Endothelial cell of umbilical vein (primary cell): ENCODE data around the gene SNX3. TPM values are rescaled to one million over a fixed set of nuclear protein-coding genes. Genes with fewer than 3 reads are reported as not detected.

Source experiments
- BruUV-seq: library from RNA; stranded (reverse); fragments of 400-500 nt; replicated peaks from 2 replicates; lab custom pipeline; 2021; lab: Mats Ljungman, UMichigan
- CTCF ChIA-PET: fragments of 300-600, 350-600 bp; sonication (Branson Sonifier 250); formaldehyde crosslinking; loops from one replicate; lab custom pipeline; 2021; ENCODE audit warnings: antibody characterized with exemption, inconsistent platforms; lab: Charles Lee
- POLR2A ChIA-PET: fragments of 300-600, 350-600 bp; sonication (Branson Sonifier 250); formaldehyde crosslinking; loops from one replicate; lab custom pipeline; 2021; ENCODE audit warnings: antibody characterized with exemption, inconsistent platforms; lab: Charles Lee
- DNase-seq: peaks from one replicate; pipeline ENCODE4 v3.0.0-alpha.2; 2011; ENCODE audit warnings: low read depth, low spot score
- FAIRE-seq: peaks from 2 replicates; lab custom pipeline; 2011; peaks lifted over from hg19 to GRCh38; lab: Jason Lieb, UNC
- H2AFZ ChIP-seq: 2 replicates; pipeline ENCODE4 v1.6.0; 2012; ENCODE audit warnings: low read depth, low read length, control low read depth, inconsistent platforms
- H3K27ac ChIP-seq: 2 replicates; pipeline ENCODE4 v1.5.1; 2011; ENCODE audit warnings: low read depth, mild to moderate bottlenecking, control low read depth, low read length, moderate library complexity; ENCODE audit not compliant: insufficient read depth
- H3K27me3 ChIP-seq, 2 experiments: 2 replicates each; pipeline versions ENCODE4 v1.6.0 to v1.6.1; 2011; ENCODE audit warnings: low read length in 2 of 2, mixed read lengths in 1 of 2; ENCODE audit not compliant: control insufficient read depth in 2 of 2, insufficient read depth in 2 of 2
- H3K36me3 ChIP-seq, 2 experiments: 2 replicates in 1 of 2; 3 replicates in 1 of 2; pipeline ENCODE4 v1.5.1; 2011; ENCODE audit warnings: low read length in 2 of 2, mild to moderate bottlenecking in 1 of 2, moderate library complexity in 1 of 2; ENCODE audit not compliant: control insufficient read depth in 2 of 2, insufficient read depth in 2 of 2; ENCODE audit errors: extremely low read depth in 1 of 2
- H3K4me1 ChIP-seq: 3 replicates; pipeline ENCODE4 v1.5.1; 2011; ENCODE audit warnings: mild to moderate bottlenecking, low read length; ENCODE audit not compliant: control insufficient read depth, insufficient read depth; ENCODE audit errors: extremely low read depth
- H3K4me2 ChIP-seq: 2 replicates; pipeline ENCODE4 v1.6.1; 2011; ENCODE audit warnings: low read length, control low read depth, mixed read lengths; ENCODE audit not compliant: insufficient read depth
- H3K4me3 ChIP-seq, 3 experiments: fragments of 200-600 bp in 1 of 3; sonication (generic), shearing (Covaris generic) in 1 of 3; replicated peaks in 1 of 3; 2 replicates each; pipeline ENCODE4 v1.5.1; 2011 to 2016; ENCODE audit warnings: control low read depth in 3 of 3, low read length in 3 of 3, mild to moderate bottlenecking in 2 of 3, inconsistent platforms in 1 of 3, low read depth in 1 of 3, moderate library complexity in 1 of 3; ENCODE audit not compliant: insufficient read depth in 1 of 3
- H3K79me2 ChIP-seq: 2 replicates; pipeline ENCODE4 v1.6.0; 2012; ENCODE audit warnings: low read length, inconsistent platforms; ENCODE audit not compliant: control insufficient read depth, insufficient read depth
- H3K9ac ChIP-seq: replicated peaks from 2 replicates; pipeline ENCODE3; 2011; ENCODE audit warnings: low read length, control low read depth; ENCODE audit not compliant: insufficient read depth; ENCODE audit errors: extremely low read depth
- H3K9me1 ChIP-seq: replicated peaks from 3 replicates; pipeline ENCODE4 v1.6.0; 2011; ENCODE audit warnings: mild to moderate bottlenecking, low read length; ENCODE audit not compliant: control insufficient read depth, insufficient read depth; ENCODE audit errors: extremely low read depth
- H3K9me3 ChIP-seq: replicated peaks from 2 replicates; pipeline ENCODE4 v1.5.1; 2012; ENCODE audit warnings: low read length, inconsistent platforms; ENCODE audit not compliant: control insufficient read depth, insufficient read depth
- H4K20me1 ChIP-seq: replicated peaks from 2 replicates; pipeline ENCODE3; 2011; ENCODE audit warnings: mild to moderate bottlenecking, low read length; ENCODE audit not compliant: control insufficient read depth, insufficient read depth; ENCODE audit errors: extremely low read depth
- EZH2 ChIP-seq: IDR thresholded peaks from 2 replicates; pipeline ENCODE4 v1.6.1; 2012; ENCODE audit warnings: borderline replicate concordance, low read depth, mild to moderate bottlenecking, moderate library complexity, low read length, inconsistent platforms; ENCODE audit not compliant: severe bottlenecking
- FOS ChIP-seq: IDR thresholded peaks from 2 replicates; pipeline ENCODE4 v1.6.1; 2011; ENCODE audit warnings: mild to moderate bottlenecking, low read length, moderate library complexity, borderline replicate concordance; ENCODE audit not compliant: insufficient read depth
- GATA2 ChIP-seq: IDR thresholded peaks from 2 replicates; pipeline ENCODE4 v1.7.0; 2011; ENCODE audit warnings: low read depth, mild to moderate bottlenecking, moderate library complexity, mixed read lengths, low read length; ENCODE audit not compliant: insufficient read length, insufficient read depth
- JUN ChIP-seq: IDR thresholded peaks from 2 replicates; pipeline ENCODE4 v1.6.1; 2011; ENCODE audit warnings: borderline replicate concordance, low read depth; ENCODE audit not compliant: insufficient read length, insufficient read depth
- MYC ChIP-seq: IDR thresholded peaks from one replicate; pipeline ENCODE4 v1.6.1; 2011; ENCODE audit warnings: mild to moderate bottlenecking, low read depth, low read length
- POLR2A ChIP-seq: IDR thresholded peaks from 2 replicates; pipeline ENCODE4 v1.6.1; 2012; ENCODE audit warnings: low read depth, mild to moderate bottlenecking, control low read depth, low read length
- POLR2AphosphoS5 ChIP-seq: IDR thresholded peaks from 2 replicates; pipeline ENCODE4 v1.6.1; 2012; ENCODE audit warnings: low read depth, mild to moderate bottlenecking, control low read depth, low read length, moderate library complexity; ENCODE audit not compliant: insufficient read depth
- dilution Hi-C: fragments of 300-500 bp; cut with MboI; formaldehyde crosslinking; loops from one replicate; pipeline ENCODE4 v1.15.0; 2019; ENCODE audit warnings: low sequenced_read_pairs; ENCODE audit not compliant: extremely low pct_ligation_motif_present
- intact Hi-C: fragments of 100-400 bp; cut with micrococcal nuclease; formaldehyde crosslinking; loops from one replicate; pipeline ENCODE4 v1.10.0; 2022
- polyA plus RNA-seq, 4 experiments: library from polyadenylated mRNA; depleted of rRNA in 3 of 4; stranded (reverse) in 3 of 4; unstranded in 1 of 4; fragments of >200 nt; gene quantifications; 2 replicates each; pipeline versions ENCODE4 v1.2.1 to v1.2.3, GENCODE V29; 2011 to 2012; ENCODE audit warnings: missing spikeins in 1 of 4
- total RNA-seq: library from RNA; stranded (reverse); gene quantifications from 2 replicates; pipeline ENCODE4 v1.2.3, GENCODE V29; 2021
- TF ChIP-seq, protein P1 (sequence below): IDR thresholded peaks from 2 replicates; pipeline ENCODE4 v1.6.1; 2011; ENCODE audit not compliant: insufficient read depth, insufficient read length
- TF ChIP-seq, protein P2 (sequence below), 2 donors: IDR thresholded peaks; 1 replicate in 1 of 2; 2 replicates in 1 of 2; pipeline ENCODE4 v1.5.1; 2011; ENCODE audit warnings: low read length in 2 of 2, mild to moderate bottlenecking in 2 of 2, moderate library complexity in 2 of 2, control low read depth in 1 of 2, inconsistent platforms in 1 of 2, low read depth in 1 of 2; ENCODE audit not compliant: insufficient read depth in 1 of 2; ENCODE audit errors: extremely low read depth in 1 of 2

The SNX3 gene
- total and polyA plus RNA-seq, 2 donors (not counting 3 experiments of a cell fraction or from before 2014, with no cell fraction given) = 155 to 281 TPM

DNA sequence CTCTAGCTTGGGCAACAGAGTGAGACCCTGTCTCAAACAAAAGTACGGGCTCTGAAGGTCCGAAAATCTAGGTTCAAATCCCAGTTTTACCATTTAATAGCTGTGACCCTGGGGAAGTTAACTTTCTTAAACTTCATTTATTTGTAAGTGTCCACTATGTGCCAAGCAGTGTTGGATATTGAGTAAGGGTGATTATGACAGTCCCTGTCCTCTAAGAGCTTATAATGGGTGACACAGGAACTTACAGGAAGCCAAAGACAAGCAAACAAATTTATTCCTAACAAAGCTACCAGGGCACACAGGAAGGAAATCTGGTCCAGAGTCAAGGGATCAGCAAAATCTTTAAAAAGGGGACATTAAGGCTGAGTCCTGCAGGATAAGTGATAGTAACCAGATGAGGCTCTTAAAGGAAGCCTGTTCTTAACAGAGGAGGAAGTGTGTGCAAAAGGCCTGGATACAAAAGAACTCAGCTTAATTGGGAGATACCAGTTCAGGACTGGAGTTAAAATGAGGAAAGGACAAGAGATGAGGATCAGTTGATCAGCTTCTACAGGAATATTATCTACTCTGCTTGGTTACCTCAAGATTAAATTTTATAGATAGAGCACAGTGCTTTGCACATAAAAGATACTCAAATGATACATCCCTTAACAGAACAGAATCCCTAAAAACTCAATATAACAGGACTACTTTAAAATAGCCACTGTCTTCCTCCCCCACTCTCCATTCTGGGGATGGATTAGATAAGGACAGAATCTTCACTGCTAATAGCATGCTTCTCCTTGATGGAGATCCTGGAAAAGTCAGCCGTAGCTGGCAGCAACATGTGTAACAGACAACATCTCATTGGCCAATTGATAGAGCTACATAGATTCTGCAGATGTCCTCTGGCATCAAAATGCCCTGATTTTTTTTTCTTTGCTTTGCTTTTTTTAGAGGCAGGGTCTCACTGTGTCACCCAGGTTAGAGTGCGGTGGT, 6.1 kb downstream of the SNX3 start:
- POLR2A ChIA-PET = no interaction called here
- no peak overlapping the region for H3K9ac ChIP-seq
- no TSS peak for BruUV-seq
- peaks cover 30% of the 10 kb centered on the region for H3K4me1 ChIP-seq
- no peak overlapping the region for H3K4me3 ChIP-seq
- peaks cover 8% of the 10 kb centered on the region for H4K20me1 ChIP-seq
- dilution Hi-C loops (no loop called here), intact Hi-C loops (loop anchor here (10.0 kb wide), 1 partner anchor 840 kb away; the partner anchor contains the start of genes CEP57L1 and SESN1)
- H3K36me3 ChIP-seq = no peaks in the 10 kb centered on the region
- DNase-seq = peak; percentile 22
- FAIRE-seq = peak; percentile 61
- no peaks in the 10 kb centered on the region for H3K9me3 ChIP-seq
- peak overlapping the region; percentile 1 for H3K4me2 ChIP-seq
- CTCF ChIA-PET = interaction anchor here (0.9 to 6.9 kb wide), 5 partner anchors 20 to 237 kb away, joined by 3 to 95 read pairs (median 3); partner anchors contain the start of gene AFG1L
- no peaks in the 10 kb centered on the region for H3K9me1 ChIP-seq
- no peaks in the 10 kb centered on the region for H3K27me3 ChIP-seq
- no peak overlapping the region for H2AFZ ChIP-seq
- peak overlapping the region; percentile 18 for H3K27ac ChIP-seq
- peaks cover 81% of the 10 kb centered on the region for H3K79me2 ChIP-seq
- TF ChIP-seq FOS (no peak), JUN (no peak), GATA2 (no peak), EZH2 (no peak), POLR2AphosphoS5 (no peak), POLR2A (no peak), MYC (no peak)
- TF ChIP-seq, protein P1, sequence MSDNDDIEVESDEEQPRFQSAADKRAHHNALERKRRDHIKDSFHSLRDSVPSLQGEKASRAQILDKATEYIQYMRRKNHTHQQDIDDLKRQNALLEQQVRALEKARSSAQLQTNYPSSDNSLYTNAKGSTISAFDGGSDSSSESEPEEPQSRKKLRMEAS = no peak
- TF ChIP-seq, protein P2, sequence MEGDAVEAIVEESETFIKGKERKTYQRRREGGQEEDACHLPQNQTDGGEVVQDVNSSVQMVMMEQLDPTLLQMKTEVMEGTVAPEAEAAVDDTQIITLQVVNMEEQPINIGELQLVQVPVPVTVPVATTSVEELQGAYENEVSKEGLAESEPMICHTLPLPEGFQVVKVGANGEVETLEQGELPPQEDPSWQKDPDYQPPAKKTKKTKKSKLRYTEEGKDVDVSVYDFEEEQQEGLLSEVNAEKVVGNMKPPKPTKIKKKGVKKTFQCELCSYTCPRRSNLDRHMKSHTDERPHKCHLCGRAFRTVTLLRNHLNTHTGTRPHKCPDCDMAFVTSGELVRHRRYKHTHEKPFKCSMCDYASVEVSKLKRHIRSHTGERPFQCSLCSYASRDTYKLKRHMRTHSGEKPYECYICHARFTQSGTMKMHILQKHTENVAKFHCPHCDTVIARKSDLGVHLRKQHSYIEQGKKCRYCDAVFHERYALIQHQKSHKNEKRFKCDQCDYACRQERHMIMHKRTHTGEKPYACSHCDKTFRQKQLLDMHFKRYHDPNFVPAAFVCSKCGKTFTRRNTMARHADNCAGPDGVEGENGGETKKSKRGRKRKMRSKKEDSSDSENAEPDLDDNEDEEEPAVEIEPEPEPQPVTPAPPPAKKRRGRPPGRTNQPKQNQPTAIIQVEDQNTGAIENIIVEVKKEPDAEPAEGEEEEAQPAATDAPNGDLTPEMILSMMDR (IDR thresholded peaks at IDR 0.05; ENCODE audit: extremely low read depth in 1 of 2, insufficient read depth in 1 of 2, low read depth in 1 of 2, low read length in 2 of 2) = no peak
